ENCODE data around the gene SPAG17. TPM values are rescaled to one million over a fixed set of nuclear protein-coding genes. Genes with fewer than 3 reads are reported as not detected.

The SPAG17 gene
- total RNA-seq, 1 experiment from 2014 or later, result not detected

DNA sequence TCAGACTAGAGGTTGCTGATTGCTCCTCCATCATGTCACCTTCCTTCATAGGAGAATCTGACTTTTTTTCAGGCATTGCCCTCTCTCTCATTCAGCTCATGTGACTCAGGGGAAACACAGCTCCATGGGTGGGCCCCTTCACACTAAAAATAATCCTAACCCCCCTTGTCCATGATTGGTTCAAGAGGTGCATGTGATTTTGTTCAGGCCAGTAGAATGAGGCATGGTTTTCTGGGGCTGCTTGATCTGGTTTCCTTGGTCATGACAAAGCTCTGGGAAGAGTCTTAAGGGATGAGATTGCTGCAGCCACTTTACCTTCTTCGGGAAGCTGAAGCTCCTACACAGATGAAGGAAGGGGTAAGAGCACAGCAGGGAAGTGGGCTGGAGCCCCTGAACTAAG lies 56.3 kb downstream of the SPAG17 start:
- intact Hi-C loops (cut with micrococcal nuclease), result no loop called here
- no TSS peak for BruUV-seq (replicated peaks)
- Histone ChIP-seq H3K36me3 (ENCODE audit: control insufficient read depth in 1 of 2, insufficient read depth in 2 of 2, low read length in 2 of 2) (no peaks in the 10 kb centered on the region), H3K4me3 (replicated peaks in 1 of 2; ENCODE audit: low read depth in 1 of 2, low read length in 2 of 2) (no peak overlapping the region), H3K79me2 (ENCODE audit: insufficient read depth, low read length) (no peaks in the 10 kb centered on the region), H3K27me3 (ENCODE audit: insufficient read depth, low read length) (no peaks in the 10 kb centered on the region), H4K20me1 (ENCODE audit: insufficient read depth) (no peaks in the 10 kb centered on the region), H3K4me1 (ENCODE audit: control insufficient read depth in 1 of 2, insufficient read depth in 2 of 2, low read length in 2 of 2) (no peaks in the 10 kb centered on the region), H3K4me2 (ENCODE audit: low read length) (no peak overlapping the region), H3K27ac (ENCODE audit: low read depth, low read length) (no peak overlapping the region), H2AFZ (ENCODE audit: low read depth, low read length, poor library complexity, severe bottlenecking) (no peak overlapping the region), H3K9ac (ENCODE audit: low read length) (no peak overlapping the region), H3K9me2 (ENCODE audit: insufficient read depth) (no peaks in the 10 kb centered on the region), H3K9me3 (ENCODE audit: control insufficient read depth in 1 of 2, insufficient read depth in 1 of 2, low read depth in 1 of 2, low read length in 2 of 2) (no peaks in the 10 kb centered on the region)
- CTCF ChIA-PET, result no interaction called here
- RAD21 ChIA-PET (ENCODE audit: low non-redundant PET in 1 of 2, low total read pairs in 2 of 2, uncharacterized antibody in 2 of 2, unreplicated experiment in 2 of 2), result no interaction called here
- POLR2A ChIA-PET, result no interaction called here
- no peak for DNase-seq (ENCODE audit: low read depth, low spot score)
- no peak for TF ChIP-seq POLR2AphosphoS5 (IDR thresholded peaks at IDR 0.05; ENCODE audit: low read depth, low read length)
- TF ChIP-seq, protein P1, sequence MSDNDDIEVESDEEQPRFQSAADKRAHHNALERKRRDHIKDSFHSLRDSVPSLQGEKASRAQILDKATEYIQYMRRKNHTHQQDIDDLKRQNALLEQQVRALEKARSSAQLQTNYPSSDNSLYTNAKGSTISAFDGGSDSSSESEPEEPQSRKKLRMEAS (IDR thresholded peaks at IDR 0.05), result no peak
- no peak for TF ChIP-seq SIN3A (IDR thresholded peaks at IDR 0.05; ENCODE audit: low read depth)
- TF ChIP-seq SRF (IDR thresholded peaks at IDR 0.05; ENCODE audit: low read depth), result no peak
- TF ChIP-seq JUND (IDR thresholded peaks at IDR 0.05), result no peak
- TF ChIP-seq, protein P2, sequence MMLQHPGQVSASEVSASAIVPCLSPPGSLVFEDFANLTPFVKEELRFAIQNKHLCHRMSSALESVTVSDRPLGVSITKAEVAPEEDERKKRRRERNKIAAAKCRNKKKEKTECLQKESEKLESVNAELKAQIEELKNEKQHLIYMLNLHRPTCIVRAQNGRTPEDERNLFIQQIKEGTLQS (IDR thresholded peaks at IDR 0.05), result no peak
- TF ChIP-seq FOSL1 (IDR thresholded peaks at IDR 0.05; ENCODE audit: low read depth), result no peak
- TF ChIP-seq EZH2phosphoT487 (IDR thresholded peaks at IDR 0.05; ENCODE audit: borderline replicate concordance), result no peak
- TF ChIP-seq EGR1 (IDR thresholded peaks at IDR 0.05; ENCODE audit: low read depth), result no peak
- TF ChIP-seq CEBPB (IDR thresholded peaks at IDR 0.05; ENCODE audit: low read depth), result no peak
- TF ChIP-seq RAD21 (IDR thresholded peaks at IDR 0.05; ENCODE audit: low read depth), result no peak
- TF ChIP-seq, protein P3, sequence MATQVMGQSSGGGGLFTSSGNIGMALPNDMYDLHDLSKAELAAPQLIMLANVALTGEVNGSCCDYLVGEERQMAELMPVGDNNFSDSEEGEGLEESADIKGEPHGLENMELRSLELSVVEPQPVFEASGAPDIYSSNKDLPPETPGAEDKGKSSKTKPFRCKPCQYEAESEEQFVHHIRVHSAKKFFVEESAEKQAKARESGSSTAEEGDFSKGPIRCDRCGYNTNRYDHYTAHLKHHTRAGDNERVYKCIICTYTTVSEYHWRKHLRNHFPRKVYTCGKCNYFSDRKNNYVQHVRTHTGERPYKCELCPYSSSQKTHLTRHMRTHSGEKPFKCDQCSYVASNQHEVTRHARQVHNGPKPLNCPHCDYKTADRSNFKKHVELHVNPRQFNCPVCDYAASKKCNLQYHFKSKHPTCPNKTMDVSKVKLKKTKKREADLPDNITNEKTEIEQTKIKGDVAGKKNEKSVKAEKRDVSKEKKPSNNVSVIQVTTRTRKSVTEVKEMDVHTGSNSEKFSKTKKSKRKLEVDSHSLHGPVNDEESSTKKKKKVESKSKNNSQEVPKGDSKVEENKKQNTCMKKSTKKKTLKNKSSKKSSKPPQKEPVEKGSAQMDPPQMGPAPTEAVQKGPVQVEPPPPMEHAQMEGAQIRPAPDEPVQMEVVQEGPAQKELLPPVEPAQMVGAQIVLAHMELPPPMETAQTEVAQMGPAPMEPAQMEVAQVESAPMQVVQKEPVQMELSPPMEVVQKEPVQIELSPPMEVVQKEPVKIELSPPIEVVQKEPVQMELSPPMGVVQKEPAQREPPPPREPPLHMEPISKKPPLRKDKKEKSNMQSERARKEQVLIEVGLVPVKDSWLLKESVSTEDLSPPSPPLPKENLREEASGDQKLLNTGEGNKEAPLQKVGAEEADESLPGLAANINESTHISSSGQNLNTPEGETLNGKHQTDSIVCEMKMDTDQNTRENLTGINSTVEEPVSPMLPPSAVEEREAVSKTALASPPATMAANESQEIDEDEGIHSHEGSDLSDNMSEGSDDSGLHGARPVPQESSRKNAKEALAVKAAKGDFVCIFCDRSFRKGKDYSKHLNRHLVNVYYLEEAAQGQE (IDR thresholded peaks at IDR 0.05; ENCODE audit: low read depth), result no peak
- no peak for ATAC-seq

Measured in HCT116 (cell line).